ENCODE data around the gene GRID1. TPM values are rescaled to one million over a fixed set of nuclear protein-coding genes. Genes with fewer than 3 reads are reported as not detected.

The GRID1 gene
- total RNA-seq, 1 donor from 2014 or later, result 0.75 TPM

DNA sequence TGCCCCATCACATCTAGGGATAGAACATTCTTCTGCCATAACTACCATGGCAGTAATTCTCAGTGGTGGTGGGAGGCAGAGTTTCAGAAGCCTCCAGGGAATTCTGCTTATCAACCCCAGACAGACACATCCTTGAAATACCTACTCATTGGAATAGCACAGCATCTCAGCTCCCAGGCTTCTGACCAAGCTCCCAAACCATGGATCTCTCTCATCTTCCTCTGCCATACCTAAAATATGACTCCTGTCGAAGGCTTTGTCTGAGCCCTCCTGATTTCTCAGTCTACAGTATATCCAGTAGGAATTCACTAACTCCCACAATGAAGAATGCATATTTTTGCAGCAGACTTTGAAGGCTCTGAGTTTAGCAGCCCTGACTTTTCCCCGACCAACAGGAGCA is 687.5 kb downstream of the GRID1 start:
- Mint-ChIP-seq H3K27ac (ENCODE audit: unreplicated experiment) (no peak overlapping the region), H3K36me3 (ENCODE audit: low read depth, unreplicated experiment) (peaks cover 2% of the 10 kb centered on the region), H3K4me3 (ENCODE audit: unreplicated experiment) (no peak overlapping the region), H3K9me3 (ENCODE audit: unreplicated experiment) (peaks cover 11% of the 10 kb centered on the region), H3K4me1 (ENCODE audit: low read depth, unreplicated experiment) (no peaks in the 10 kb centered on the region), H3K27me3 (ENCODE audit: low read depth, unreplicated experiment) (peaks cover 8% of the 10 kb centered on the region)
- H3K79me2 ChIP-seq (ENCODE audit: insufficient read depth, low read length), result no peaks in the 10 kb centered on the region
- H3K4me1 ChIP-seq (ENCODE audit: insufficient read depth, low read length), result no peaks in the 10 kb centered on the region
- no peak overlapping the region for H3K9ac ChIP-seq (ENCODE audit: low read length)
- no peaks in the 10 kb centered on the region for H4K20me1 ChIP-seq (ENCODE audit: insufficient read depth, low read length)
- H3K27ac ChIP-seq (ENCODE audit: low read depth, low read length), result no peak overlapping the region
- TF ChIP-seq CTCF (IDR thresholded peaks at IDR 0.05; ENCODE audit: insufficient read depth, low read depth, low read length) (no peak), EZH2 (IDR thresholded peaks at IDR 0.05; ENCODE audit: insufficient read depth, low read length) (no peak)
- H3K4me2 ChIP-seq (ENCODE audit: low read length), result no peak overlapping the region
- no peak overlapping the region for H3K4me3 ChIP-seq (ENCODE audit: insufficient read depth, low read depth, low read length)
- H3K9me3 ChIP-seq (ENCODE audit: insufficient read depth, low read depth, low read length), result peaks cover 3% of the 10 kb centered on the region
- no peak for DNase-seq (ENCODE audit: low read depth)
- H3K36me3 ChIP-seq (ENCODE audit: insufficient read depth, low read length), result no peaks in the 10 kb centered on the region
- FAIRE-seq, result no peak
- H2AFZ ChIP-seq (ENCODE audit: low read depth, low read length), result no peak overlapping the region
- no peaks in the 10 kb centered on the region for H3K27me3 ChIP-seq (ENCODE audit: insufficient read depth, low read length)

- no peak for FAIRE-seq
- H3K4me1 Mint-ChIP-seq (ENCODE audit: low read depth, unreplicated experiment), result no peaks in the 10 kb centered on the region
Observed at GRCh38 chr10:85674851-85675250, 691.7 kb downstream of the GRID1 start.

More at GRCh38 chr10:85674851-85675250, 691.7 kb downstream of the GRID1 start:
- H3K27ac ChIP-seq (ENCODE audit: low read depth, low read length), result no peak overlapping the region
- Mint-ChIP-seq H3K27me3 (ENCODE audit: low read depth, unreplicated experiment) (peaks cover 8% of the 10 kb centered on the region), H3K36me3 (ENCODE audit: low read depth, unreplicated experiment) (peaks cover 2% of the 10 kb centered on the region), H3K27ac (ENCODE audit: unreplicated experiment) (no peak overlapping the region), H3K4me3 (ENCODE audit: unreplicated experiment) (no peak overlapping the region), H3K9me3 (ENCODE audit: unreplicated experiment) (peaks cover 9% of the 10 kb centered on the region)
- no peaks in the 10 kb centered on the region for H3K36me3 ChIP-seq (ENCODE audit: insufficient read depth, low read length)
- no peak for DNase-seq (ENCODE audit: low read depth)
- H3K79me2 ChIP-seq (ENCODE audit: insufficient read depth, low read length), result no peaks in the 10 kb centered on the region
- H3K9ac ChIP-seq (ENCODE audit: low read length), result no peak overlapping the region
- no peak overlapping the region for H3K4me2 ChIP-seq (ENCODE audit: low read length)
- no peaks in the 10 kb centered on the region for H3K9me3 ChIP-seq (ENCODE audit: insufficient read depth, low read depth, low read length)
- H4K20me1 ChIP-seq (ENCODE audit: insufficient read depth, low read length), result no peaks in the 10 kb centered on the region
- no peaks in the 10 kb centered on the region for H3K27me3 ChIP-seq (ENCODE audit: insufficient read depth, low read length)
- TF ChIP-seq CTCF (IDR thresholded peaks at IDR 0.05; ENCODE audit: insufficient read depth, low read depth, low read length), result no peak
- no peak for TF ChIP-seq EZH2 (IDR thresholded peaks at IDR 0.05; ENCODE audit: insufficient read depth, low read length)
- H3K4me1 ChIP-seq (ENCODE audit: insufficient read depth, low read length), result no peaks in the 10 kb centered on the region
- H2AFZ ChIP-seq (ENCODE audit: low read depth, low read length), result no peak overlapping the region
- H3K4me3 ChIP-seq (ENCODE audit: insufficient read depth, low read depth, low read length), result no peak overlapping the region
